GM12874 (cell line): ENCODE measurements around the gene ACVRL1.

ENCODE experiments used
- CTCF ChIP-seq: IDR thresholded peaks from 2 replicates; pipeline ENCODE4 v1.5.1; 2011; ENCODE audit warnings: low read depth, mild to moderate bottlenecking, control low read depth, low read length, moderate library complexity; ENCODE audit not compliant: insufficient read depth

Gene ACVRL1

DNA sequence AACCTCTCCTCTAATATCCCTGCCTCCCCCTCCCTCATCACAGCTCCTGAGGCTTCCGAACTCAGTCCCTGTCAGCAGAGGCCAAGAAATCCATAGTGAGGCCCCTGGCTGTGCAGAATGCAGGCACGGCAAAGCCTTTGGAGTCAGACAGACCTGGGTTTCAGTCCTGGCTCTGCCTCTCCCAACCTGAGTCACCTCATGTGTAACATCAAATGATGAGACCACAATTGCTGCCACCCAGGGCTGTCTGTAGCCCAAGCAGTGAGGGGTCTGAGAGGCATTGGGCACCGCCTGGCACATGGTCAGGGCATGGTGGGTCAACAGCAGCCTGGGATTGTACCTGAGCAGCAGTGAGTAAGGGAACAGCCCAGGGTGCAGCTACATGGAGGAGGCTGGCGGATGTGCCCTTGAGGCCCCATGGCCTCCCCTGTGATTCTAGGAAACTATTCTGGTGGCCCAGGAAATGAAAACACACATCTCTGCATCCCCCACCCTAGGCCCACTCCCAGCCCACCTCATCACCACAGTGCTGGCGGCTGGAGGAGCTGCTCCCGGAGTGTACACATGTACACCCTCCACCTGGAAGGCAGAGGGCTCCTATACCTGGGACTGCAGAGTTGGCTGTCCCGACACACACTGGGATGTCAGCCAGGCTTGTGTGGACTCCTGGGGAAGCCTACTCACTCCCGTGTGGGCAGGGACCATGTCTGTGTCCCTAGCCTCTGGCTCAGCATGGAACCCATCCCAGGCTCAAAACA is 11.7 kb upstream of the ACVRL1 start:
- TF ChIP-seq CTCF = no peak

GRCh38 chr12:51896236-51896635 is 11.1 kb upstream of the ACVRL1 start:
- no peak for TF ChIP-seq CTCF

- TF ChIP-seq CTCF = no peak
These were observed 10.1 kb upstream of the ACVRL1 start for GRCh38 chr12:51897181-51897580.

DNA sequence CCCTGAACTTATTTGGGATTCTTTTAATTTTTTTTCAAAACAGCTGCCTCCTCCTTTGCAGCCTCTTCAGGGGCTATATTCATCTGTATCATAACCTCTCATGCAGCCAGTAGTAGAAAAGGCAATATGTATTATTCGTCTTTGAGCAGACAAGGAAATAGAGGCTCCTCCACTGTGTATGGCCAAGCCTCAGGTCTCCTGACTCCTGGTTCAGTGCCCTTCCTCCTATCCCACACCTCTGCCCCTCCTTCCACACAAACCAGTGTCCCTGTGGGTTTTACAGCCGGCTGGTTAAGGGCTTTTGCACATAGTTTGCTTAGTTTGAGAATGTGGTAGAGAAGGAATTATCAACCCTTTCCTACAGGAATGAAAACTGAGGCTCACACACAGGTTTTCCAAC is 8.8 kb upstream of the ACVRL1 start:
- TF ChIP-seq CTCF = no peak

DNA sequence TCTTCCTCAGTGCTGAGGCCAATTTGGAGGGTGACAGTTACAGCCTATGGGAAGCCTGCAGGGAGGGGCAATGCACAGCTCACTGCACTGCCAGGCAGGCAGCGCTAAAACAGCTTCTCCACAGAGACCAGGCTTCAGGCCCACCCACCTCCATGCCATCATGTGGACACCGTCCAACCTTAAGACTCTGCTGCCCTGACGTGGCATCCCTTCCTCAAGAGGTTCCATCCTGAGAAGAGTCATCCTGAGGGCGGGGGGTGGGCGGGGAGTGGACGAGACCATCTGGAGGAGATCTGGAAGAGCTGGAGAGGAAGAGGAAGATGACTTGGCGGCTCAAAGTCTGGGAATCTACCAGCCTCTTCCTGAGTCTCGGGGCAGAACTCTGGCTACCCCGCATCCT is 8.4 kb upstream of the ACVRL1 start:
- no peak for TF ChIP-seq CTCF

DNA sequence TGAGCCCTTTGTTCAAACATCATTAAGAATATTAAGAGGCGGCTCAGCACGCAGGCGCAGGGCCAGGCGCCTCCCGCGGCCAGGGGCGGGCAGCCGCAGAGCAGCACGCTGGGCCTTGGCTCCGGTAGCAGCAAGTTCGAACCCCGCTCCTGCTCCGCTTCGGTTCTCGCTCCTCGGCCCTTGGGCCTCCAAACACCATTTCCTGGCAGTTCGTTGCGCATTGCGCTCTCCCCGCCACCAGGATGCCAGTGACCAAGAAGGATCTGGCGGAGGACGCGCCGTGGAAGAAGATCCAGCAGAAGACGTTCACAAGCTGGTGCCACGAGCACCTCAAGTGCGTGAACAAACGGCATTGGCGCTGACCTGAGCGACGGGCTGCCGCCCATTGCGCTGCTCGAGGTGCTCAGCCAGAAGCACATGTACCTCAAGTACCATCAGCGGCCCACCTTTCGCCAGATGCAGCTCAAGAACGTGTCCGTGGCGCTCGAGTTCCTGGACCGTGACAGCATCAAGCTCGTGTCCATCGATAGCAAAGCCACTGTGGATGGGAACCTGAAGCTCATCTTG is 6.9 kb upstream of the ACVRL1 start:
- TF ChIP-seq CTCF = no peak

DNA sequence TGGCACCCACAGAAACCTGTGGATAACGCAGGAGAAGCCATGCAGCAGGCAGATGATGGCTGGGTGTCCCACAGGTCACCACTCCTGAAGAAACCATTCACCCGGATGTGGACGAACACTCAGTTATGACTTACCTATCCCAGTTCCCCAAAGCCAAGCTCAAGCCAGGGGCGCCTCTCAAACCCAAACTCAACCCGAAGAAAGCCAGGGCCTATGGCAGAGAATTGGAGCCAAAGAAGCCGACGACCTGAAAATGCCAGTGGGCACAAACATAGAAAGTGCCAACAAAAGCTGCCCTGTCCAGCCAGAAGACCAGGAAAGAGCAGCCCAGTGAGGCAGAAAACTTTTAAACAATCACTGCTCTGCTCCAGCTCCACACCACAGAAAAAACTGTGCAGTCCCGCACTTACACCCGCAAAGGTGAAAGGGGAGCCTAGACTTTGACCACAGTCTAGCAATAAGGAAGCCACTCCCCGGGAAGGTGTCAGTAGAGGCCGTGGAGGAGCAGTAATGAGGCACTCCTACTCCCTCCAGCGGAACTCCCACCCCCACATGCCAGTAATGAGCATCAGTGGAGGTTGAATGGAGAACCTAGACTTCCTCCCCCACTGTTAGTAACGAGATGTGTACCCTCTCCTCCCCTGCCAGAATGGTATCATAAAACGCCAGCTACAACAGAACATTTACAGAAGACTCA is 6.0 kb upstream of the ACVRL1 start:
- no peak for TF ChIP-seq CTCF
